Measurements from ENCODE around the gene MYO5B. TPM values are rescaled to one million over a fixed set of nuclear protein-coding genes. Genes with fewer than 3 reads are reported as not detected.

MYO5B gene
- total RNA-seq, 2 experiments from 2014 or later, result not detected

DNA sequence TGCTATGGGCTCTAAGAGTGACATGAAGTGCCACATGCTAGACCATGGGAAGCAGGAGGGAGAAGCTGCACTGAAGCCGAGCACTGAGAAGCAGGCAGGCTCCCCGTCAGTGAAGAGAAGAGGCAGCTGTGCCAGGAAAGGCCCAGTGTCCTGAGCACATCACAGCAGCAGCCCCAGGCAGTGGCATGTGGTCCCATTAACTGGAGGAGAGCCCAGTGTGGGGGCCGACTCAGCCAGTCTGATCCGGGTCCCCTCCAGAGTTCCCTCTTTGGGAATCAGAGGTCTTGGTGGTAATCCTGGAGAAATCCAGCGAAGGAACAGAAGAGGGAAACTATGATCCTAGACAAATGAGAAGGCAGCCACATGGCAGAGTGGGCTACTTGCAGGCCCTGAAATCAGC is 284.9 kb downstream of the MYO5B start:
- Mint-ChIP-seq H3K4me1 (ENCODE audit: low read depth) (no peaks in the 10 kb centered on the region), H3K9me3 (no peaks in the 10 kb centered on the region), H3K27ac (no peak overlapping the region), H3K4me3 (no peak overlapping the region), H3K36me3 (ENCODE audit: low read depth) (no peaks in the 10 kb centered on the region), H3K27me3 (peaks cover 11% of the 10 kb centered on the region)
- no peak for ATAC-seq (ENCODE audit: poor library complexity)
- DNase-seq, result no peak
- Histone ChIP-seq H3K4me1 (ENCODE audit: insufficient read depth, low read length) (no peaks in the 10 kb centered on the region), H3K36me3 (ENCODE audit: insufficient read depth, low read length) (no peaks in the 10 kb centered on the region), H3K4me3 (ENCODE audit: low read length) (no peak overlapping the region), H3K9me3 (ENCODE audit: control insufficient read depth in 1 of 2, insufficient read depth in 1 of 2, low read length in 2 of 2) (no peaks in the 10 kb centered on the region), H3K27ac (ENCODE audit: low read depth in 1 of 2, low read length in 2 of 2) (no peak overlapping the region), H3K27me3 (ENCODE audit: control insufficient read depth in 1 of 2, insufficient read depth in 2 of 2, low read length in 2 of 2) (no peaks in the 10 kb centered on the region)
- POLR2A ChIA-PET, result no interaction called here
- TF ChIP-seq, protein P1, sequence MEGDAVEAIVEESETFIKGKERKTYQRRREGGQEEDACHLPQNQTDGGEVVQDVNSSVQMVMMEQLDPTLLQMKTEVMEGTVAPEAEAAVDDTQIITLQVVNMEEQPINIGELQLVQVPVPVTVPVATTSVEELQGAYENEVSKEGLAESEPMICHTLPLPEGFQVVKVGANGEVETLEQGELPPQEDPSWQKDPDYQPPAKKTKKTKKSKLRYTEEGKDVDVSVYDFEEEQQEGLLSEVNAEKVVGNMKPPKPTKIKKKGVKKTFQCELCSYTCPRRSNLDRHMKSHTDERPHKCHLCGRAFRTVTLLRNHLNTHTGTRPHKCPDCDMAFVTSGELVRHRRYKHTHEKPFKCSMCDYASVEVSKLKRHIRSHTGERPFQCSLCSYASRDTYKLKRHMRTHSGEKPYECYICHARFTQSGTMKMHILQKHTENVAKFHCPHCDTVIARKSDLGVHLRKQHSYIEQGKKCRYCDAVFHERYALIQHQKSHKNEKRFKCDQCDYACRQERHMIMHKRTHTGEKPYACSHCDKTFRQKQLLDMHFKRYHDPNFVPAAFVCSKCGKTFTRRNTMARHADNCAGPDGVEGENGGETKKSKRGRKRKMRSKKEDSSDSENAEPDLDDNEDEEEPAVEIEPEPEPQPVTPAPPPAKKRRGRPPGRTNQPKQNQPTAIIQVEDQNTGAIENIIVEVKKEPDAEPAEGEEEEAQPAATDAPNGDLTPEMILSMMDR (IDR thresholded peaks at IDR 0.05), result no peak
- intact Hi-C loops (cut with DNase I, micrococcal nuclease), result no loop called here
- CTCF ChIA-PET, result interaction anchor here (0.6 kb wide), 1 partner anchor 207 kb away, joined by 3 read pairs; no protein-coding TSS in a partner anchor

DNA sequence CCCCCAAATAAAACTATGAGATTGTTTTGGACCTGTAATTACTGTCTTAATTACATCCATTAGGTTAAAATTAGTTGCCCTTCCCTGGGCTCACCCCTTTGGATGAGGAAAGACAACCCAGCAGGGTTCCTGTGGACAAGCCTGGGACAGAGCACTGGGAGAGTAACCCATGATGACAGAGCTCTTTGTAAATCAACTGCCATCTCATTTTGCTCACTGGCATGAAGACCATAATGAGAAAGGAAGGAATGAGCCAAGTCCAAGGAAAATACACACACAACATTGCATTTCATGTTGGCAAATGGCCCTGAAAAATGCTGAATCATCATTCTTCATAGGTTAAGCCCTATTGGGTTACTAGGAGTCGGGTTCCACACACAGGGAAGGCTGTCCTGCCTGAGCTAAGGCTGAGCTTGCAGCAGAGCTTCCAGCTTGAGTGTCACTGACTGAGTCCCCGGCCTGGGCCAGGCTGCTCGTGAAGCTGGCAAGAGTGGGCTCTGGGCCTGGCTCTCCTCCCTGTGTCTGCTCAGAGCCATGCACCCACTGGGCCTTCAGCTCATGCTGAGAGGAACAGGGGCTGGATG is 287.5 kb downstream of the MYO5B start:
- Mint-ChIP-seq H3K4me1 (ENCODE audit: low read depth) (no peaks in the 10 kb centered on the region), H3K27ac (no peak overlapping the region), H3K27me3 (peaks cover 11% of the 10 kb centered on the region), H3K36me3 (ENCODE audit: low read depth) (no peaks in the 10 kb centered on the region), H3K9me3 (no peaks in the 10 kb centered on the region), H3K4me3 (no peak overlapping the region)
- H3K27me3 ChIP-seq (ENCODE audit: control insufficient read depth in 1 of 2, insufficient read depth in 2 of 2, low read length in 2 of 2), result no peaks in the 10 kb centered on the region
- no peaks in the 10 kb centered on the region for H3K36me3 ChIP-seq (ENCODE audit: insufficient read depth, low read length)
- intact Hi-C loops (cut with DNase I, micrococcal nuclease), result no loop called here
- no peaks in the 10 kb centered on the region for H3K4me1 ChIP-seq (ENCODE audit: insufficient read depth, low read length)
- ATAC-seq (ENCODE audit: poor library complexity) (no peak), DNase-seq (no peak)
- no peak overlapping the region for H3K27ac ChIP-seq (ENCODE audit: low read depth in 1 of 2, low read length in 2 of 2)
- TF ChIP-seq, protein P1 (IDR thresholded peaks at IDR 0.05), result no peak
- ChIA-PET POLR2A (no interaction called here), CTCF (no interaction called here)
- H3K4me3 ChIP-seq (ENCODE audit: low read length), result no peak overlapping the region
- peaks cover 0 to 7% of the 10 kb centered on the region in 2 experiments for H3K9me3 ChIP-seq (ENCODE audit: control insufficient read depth in 1 of 2, insufficient read depth in 1 of 2, low read length in 2 of 2)

DNA sequence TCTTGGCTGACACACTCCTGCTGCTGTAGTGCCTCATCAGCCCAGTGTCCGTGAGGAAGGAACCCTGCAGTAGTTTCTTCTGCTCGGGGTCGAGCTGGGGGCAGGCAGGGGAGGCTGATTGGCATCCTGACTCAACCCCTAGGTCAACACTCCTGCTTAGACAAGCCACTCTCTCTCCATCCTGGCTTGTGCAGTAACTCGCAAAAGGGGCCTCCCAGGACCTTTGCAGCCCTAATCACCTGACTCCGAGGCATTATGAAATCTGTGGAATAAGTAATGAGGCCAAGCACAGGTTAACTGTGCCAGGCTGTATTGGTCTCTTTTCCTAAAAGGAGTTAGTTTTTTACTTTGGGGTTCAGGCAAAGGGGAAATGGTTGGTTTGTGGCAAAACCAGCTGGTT is 289.2 kb downstream of the MYO5B start:
- TF ChIP-seq, protein P1 (IDR thresholded peaks at IDR 0.05), result no peak
- Histone ChIP-seq H3K4me3 (ENCODE audit: low read length) (no peak overlapping the region), H3K27me3 (ENCODE audit: control insufficient read depth in 1 of 2, insufficient read depth in 2 of 2, low read length in 2 of 2) (no peaks in the 10 kb centered on the region), H3K4me1 (ENCODE audit: insufficient read depth, low read length) (no peaks in the 10 kb centered on the region), H3K27ac (ENCODE audit: low read depth in 1 of 2, low read length in 2 of 2) (no peak overlapping the region), H3K36me3 (ENCODE audit: insufficient read depth, low read length) (no peaks in the 10 kb centered on the region), H3K9me3 (ENCODE audit: control insufficient read depth in 1 of 2, insufficient read depth in 1 of 2, low read length in 2 of 2) (peaks cover 0 to 9% of the 10 kb centered on the region in 2 experiments)
- Mint-ChIP-seq H3K27me3 (peaks cover 11% of the 10 kb centered on the region), H3K27ac (no peak overlapping the region), H3K36me3 (ENCODE audit: low read depth) (no peaks in the 10 kb centered on the region), H3K4me1 (ENCODE audit: low read depth) (no peaks in the 10 kb centered on the region), H3K4me3 (no peak overlapping the region), H3K9me3 (no peaks in the 10 kb centered on the region)
- CTCF ChIA-PET, result no interaction called here
- ATAC-seq (ENCODE audit: poor library complexity), result no peak
- POLR2A ChIA-PET, result no interaction called here
- no peak for DNase-seq
- intact Hi-C loops (cut with DNase I, micrococcal nuclease), result no loop called here
